Kidney (tissue), 14 donors: ENCODE measurements around the gene GRK4. TPM values are rescaled to one million over a fixed set of nuclear protein-coding genes. Genes with fewer than 3 reads are reported as not detected.

ENCODE experiments used
- DNase-seq, 5 donors: peaks; one replicate each; pipeline ENCODE4 v3.0.0-alpha.2; 2013 to 2020
- FAIRE-seq: peaks from 2 replicates; lab custom pipeline; 2012; peaks lifted over from hg19 to GRCh38; lab: Jason Lieb, UNC
- H3K27ac ChIP-seq, 2 donors: one replicate each; pipeline ENCODE4 v1.7.0; 2013; ENCODE audit warnings: low read depth in 2 of 2, low read length in 2 of 2, inconsistent platforms in 1 of 2
- H3K27me3 ChIP-seq: one replicate; pipeline ENCODE4 v1.7.1; 2013; ENCODE audit warnings: low read length, inconsistent platforms; ENCODE audit not compliant: control insufficient read depth, insufficient read depth
- H3K36me3 ChIP-seq, 3 donors: one replicate each; pipeline versions ENCODE4 v1.7.0 to v1.7.1; 2013; ENCODE audit warnings: low read length in 3 of 3, control low read depth in 1 of 3, inconsistent platforms in 1 of 3; ENCODE audit not compliant: insufficient read depth in 3 of 3, control insufficient read depth in 2 of 3
- H3K4me1 ChIP-seq, 3 donors: one replicate each; pipeline versions ENCODE4 v1.7.0 to v1.7.1; 2013; ENCODE audit warnings: low read length in 3 of 3, inconsistent platforms in 1 of 3, low read depth in 1 of 3; ENCODE audit not compliant: control insufficient read depth in 2 of 3, insufficient read depth in 2 of 3
- H3K4me3 ChIP-seq, 3 donors: one replicate each; pipeline versions ENCODE4 v1.7.0 to v1.8.1; 2013; ENCODE audit warnings: low read length in 3 of 3, control low read depth in 1 of 3, inconsistent platforms in 1 of 3
- H3K9ac ChIP-seq, 3 donors: one replicate each; pipeline versions ENCODE4 v1.7.0 to v1.7.1; 2013; ENCODE audit warnings: low read length in 3 of 3, control low read depth in 1 of 3, inconsistent platforms in 1 of 3
- H3K9me3 ChIP-seq, 3 donors: one replicate each; pipeline versions ENCODE4 v1.7.0 to v1.7.1; 2013; ENCODE audit warnings: low read length in 3 of 3, control low read depth in 1 of 3, inconsistent platforms in 1 of 3; ENCODE audit not compliant: control insufficient read depth in 2 of 3, insufficient read depth in 1 of 3
- CTCF ChIP-seq: IDR thresholded peaks from 3 replicates; pipeline ENCODE4 v1.5.1; 2012; ENCODE audit warnings: mild to moderate bottlenecking, moderate library complexity, borderline replicate concordance; ENCODE audit not compliant: insufficient read depth; ENCODE audit errors: extremely low read depth
- intact Hi-C: fragments of 100-400 bp; cut with DNase I; formaldehyde crosslinking; loops from one replicate; pipeline ENCODE4 v1.11.1; 2022
- polyA plus RNA-seq: library from polyadenylated mRNA; stranded (reverse); fragments of 350-450 nt; fragmentation: Illumina TruSeq; extraction: RNeasy Lipid Tissue Mini Kit (QIAGEN cat#74804); gene quantifications from one replicate; pipeline ENCODE4 v1.2.3, GENCODE V29; 2014; ENCODE audit warnings: low read depth, low replicate concordance; ENCODE audit not compliant: insufficient read depth
- total RNA-seq: library from RNA; stranded (reverse); fragmentation: NEBNext Ultra II Directional; extraction: Animal tissue kit (Norgen Biotek cat#: 25700); gene quantifications from one replicate; pipeline ENCODE4 v1.2.1, GENCODE V29; 2021
- donor health status: control.
- donor health status: control.
- donor health status: control.
- donor health status: control.
- donor health status: control.
- donor health status: DM: yes; HTN: yes; CAD: no.
- donor health status: Normal renal cell carcinoma (clear cell type).

GRK4 gene
- total and polyA plus RNA-seq, 2 donors from 2014 or later = 4.3 TPM

GRCh38 chr4:2930758-2931511, 32.4 kb upstream of the GRK4 start:
- H3K27ac ChIP-seq = peak overlapping the region in 1 of 2 donors; percentile 22
- H3K9ac ChIP-seq = no peak overlapping the region
- FAIRE-seq (no peak), DNase-seq (peak in 1 of 5 donors; percentile 78)
- H3K4me1 ChIP-seq = peaks cover 0 to 21% (median 0%) of the 10 kb centered on the region in 3 donors
- no peaks in the 10 kb centered on the region for H3K27me3 ChIP-seq
- peaks cover 2 to 41% (median 13%) of the 10 kb centered on the region in 3 donors for H3K36me3 ChIP-seq
- H3K4me3 ChIP-seq = no peak overlapping the region
- no peak for TF ChIP-seq CTCF
- intact Hi-C loops = no loop called here
- H3K9me3 ChIP-seq = no peaks in the 10 kb centered on the region

- intact Hi-C loops = no loop called here
- H3K9ac ChIP-seq = no peak overlapping the region
Measured at GRCh38 chr4:2931512-2932301, 31.7 kb upstream of the GRK4 start.

GRCh38 chr4:2932321-2932950, 30.9 kb upstream of the GRK4 start:
- H3K27me3 ChIP-seq = no peaks in the 10 kb centered on the region
- H3K9ac ChIP-seq = no peak overlapping the region
- H3K9me3 ChIP-seq = no peaks in the 10 kb centered on the region
- intact Hi-C loops = no loop called here
- peaks cover 2 to 27% (median 4%) of the 10 kb centered on the region in 3 donors for H3K36me3 ChIP-seq
- no peak overlapping the region for H3K27ac ChIP-seq
- H3K4me3 ChIP-seq = no peak overlapping the region
- TF ChIP-seq CTCF = no peak
- peaks cover 0 to 26% (median 3%) of the 10 kb centered on the region in 3 donors for H3K4me1 ChIP-seq
- no peak for FAIRE-seq
- DNase-seq = peak in 2 of 5 donors; percentile 42 to 79

More at GRCh38 chr4:2931512-2932301, 31.7 kb upstream of the GRK4 start:
- DNase-seq (peak in 2 of 5 donors; percentile 30 to 90), FAIRE-seq (no peak)
- Histone ChIP-seq H3K27me3 (no peaks in the 10 kb centered on the region), H3K36me3 (peaks cover 2 to 33% (median 6%) of the 10 kb centered on the region in 3 donors), H3K9me3 (no peaks in the 10 kb centered on the region), H3K4me1 (peaks cover 0 to 21% (median under 1%) of the 10 kb centered on the region in 3 donors), H3K27ac (peak overlapping the region in 1 of 2 donors; percentile 22), H3K4me3 (no peak overlapping the region)
- TF ChIP-seq CTCF = no peak
